Liver (tissue), 9 donors: ENCODE data around the gene ZCCHC14. TPM values are rescaled to one million over a fixed set of nuclear protein-coding genes. Genes with fewer than 3 reads are reported as not detected.
A peak's percentile ranks its signal among the peaks of the same experiment; 100 is the strongest.
"Not testable (repeated sequence)": the region's sequence is repeated elsewhere in the genome, so short reads cannot be mapped to it uniquely, and the experiment has no call there.

Source experiments
- DNase-seq: peaks from one replicate; pipeline ENCODE4 v3.0.0-alpha.2; 2017; ENCODE audit warnings: low spot score
- H3K27ac ChIP-seq, 2 donors: one replicate each; pipeline ENCODE4 v1.7.0; 2013; ENCODE audit warnings: inconsistent platforms in 2 of 2, low read length in 2 of 2, control low read depth in 1 of 2, low read depth in 1 of 2, mild to moderate bottlenecking in 1 of 2
- H3K27me3 ChIP-seq, 4 donors: one replicate each; pipeline versions ENCODE4 v1.6.1 to v1.7.0; 2013; ENCODE audit warnings: low read length in 3 of 4, inconsistent platforms in 1 of 4, mild to moderate bottlenecking in 1 of 4, moderate library complexity in 1 of 4; ENCODE audit not compliant: control insufficient read depth in 4 of 4, insufficient read depth in 4 of 4
- H3K36me3 ChIP-seq, 4 donors: one replicate each; pipeline versions ENCODE4 v1.6.1 to v1.7.0; 2013; ENCODE audit warnings: low read length in 3 of 4, mild to moderate bottlenecking in 3 of 4, low read depth in 1 of 4, moderate library complexity in 1 of 4; ENCODE audit not compliant: control insufficient read depth in 4 of 4, insufficient read depth in 3 of 4
- H3K4me1 ChIP-seq, 4 donors: one replicate each; pipeline versions ENCODE4 v1.6.1 to v1.7.0; 2013; ENCODE audit warnings: low read length in 3 of 4, mild to moderate bottlenecking in 3 of 4, moderate library complexity in 1 of 4; ENCODE audit not compliant: control insufficient read depth in 4 of 4, insufficient read depth in 4 of 4
- H3K4me3 ChIP-seq, 3 donors: one replicate each; pipeline versions ENCODE4 v1.6.1 to v1.7.0; 2013; ENCODE audit warnings: low read length in 3 of 3, control low read depth in 1 of 3, low read depth in 1 of 3, mild to moderate bottlenecking in 1 of 3
- H3K9ac ChIP-seq, 2 donors: one replicate each; pipeline ENCODE4 v1.7.0; 2013; ENCODE audit warnings: low read length in 2 of 2, mild to moderate bottlenecking in 2 of 2, moderate library complexity in 2 of 2, control low read depth in 1 of 2, low read depth in 1 of 2
- H3K9me3 ChIP-seq, 4 donors: one replicate each; pipeline versions ENCODE4 v1.6.1 to v1.7.0; 2013; ENCODE audit warnings: low read length in 3 of 4; ENCODE audit not compliant: control insufficient read depth in 4 of 4
- CTCF ChIP-seq: fragments of 150-350 bp; IDR thresholded peaks from 2 replicates; pipeline ENCODE4 v1.5.1; 2017; ENCODE audit warnings: improper control_type of control experiment, low read depth, low read length; ENCODE audit not compliant: missing input control
- EGR1 ChIP-seq, 2 donors: IDR thresholded peaks; 2 replicates each; pipeline ENCODE4 v1.6.1; 2016 to 2018; ENCODE audit warnings: antibody characterized with exemption in 2 of 2, low read depth in 2 of 2
- FOXA1 ChIP-seq: IDR thresholded peaks from 2 replicates; pipeline ENCODE4 v1.6.1; 2016; ENCODE audit warnings: antibody characterized with exemption
- FOXA2 ChIP-seq: IDR thresholded peaks from 2 replicates; pipeline ENCODE4 v1.6.1; 2016; ENCODE audit warnings: antibody characterized with exemption
- GABPA ChIP-seq, 2 donors: IDR thresholded peaks in 1 of 2; conservative IDR thresholded peaks in 1 of 2; 2 replicates each; pipeline ENCODE4 v1.6.1; 2016; ENCODE audit warnings: antibody characterized with exemption in 2 of 2, mild to moderate bottlenecking in 1 of 2, moderate library complexity in 1 of 2
- HNF4A ChIP-seq, 2 donors: conservative IDR thresholded peaks; 2 replicates each; pipeline ENCODE4 v1.6.1; 2016; ENCODE audit warnings: antibody characterized with exemption in 2 of 2, mild to moderate bottlenecking in 2 of 2
- HNF4G ChIP-seq: IDR thresholded peaks from 2 replicates; pipeline ENCODE4 v1.6.1; 2016; ENCODE audit warnings: antibody characterized with exemption
- JUND ChIP-seq, 2 donors: IDR thresholded peaks; 2 replicates each; pipeline ENCODE4 v1.6.1; 2016; ENCODE audit warnings: antibody characterized with exemption in 2 of 2
- MAX ChIP-seq: IDR thresholded peaks from 2 replicates; pipeline ENCODE4 v1.6.1; 2016; ENCODE audit warnings: antibody characterized with exemption
- NR2F2 ChIP-seq: IDR thresholded peaks from 2 replicates; pipeline ENCODE4 v1.6.1; 2016; ENCODE audit warnings: antibody characterized with exemption
- RAD21 ChIP-seq, 2 donors: IDR thresholded peaks; 2 replicates each; pipeline ENCODE4 v1.6.1; 2016; ENCODE audit warnings: antibody characterized with exemption in 2 of 2, mild to moderate bottlenecking in 2 of 2
- RXRA ChIP-seq, 2 donors: IDR thresholded peaks; 2 replicates each; pipeline ENCODE4 v1.6.1; 2017 to 2018; ENCODE audit warnings: antibody characterized with exemption in 2 of 2, mild to moderate bottlenecking in 1 of 2
- SP1 ChIP-seq: IDR thresholded peaks from 2 replicates; pipeline ENCODE4 v1.6.1; 2018; ENCODE audit warnings: antibody characterized with exemption, mild to moderate bottlenecking
- TAF1 ChIP-seq: conservative IDR thresholded peaks from 2 replicates; pipeline ENCODE4 v1.6.1; 2016; ENCODE audit warnings: antibody characterized with exemption, mild to moderate bottlenecking
- YY1 ChIP-seq: IDR thresholded peaks from 2 replicates; pipeline ENCODE4 v1.6.1; 2016; ENCODE audit warnings: antibody characterized with exemption, mild to moderate bottlenecking
- WGBS: extraction: QIAGEN DNeasy Blood & Tissue Kit; methylation state at CpG from one replicate; pipeline ENCODE4 v1.1.7; 2013; 5-methylcytosine and 5-hydroxymethylcytosine counted together
- polyA plus RNA-seq, 2 donors: library from polyadenylated mRNA; stranded (reverse) in 1 of 2; unstranded in 1 of 2; fragments of 200-250 nt in 1 of 2; fragments of >200 nt in 1 of 2; fragmentation: Nextera tagmentation in 1 of 2; extraction: Ambion mirVana in 1 of 2; gene quantifications; one replicate each; pipeline versions ENCODE4 v1.2.1 to v1.2.3, GENCODE V29; 2013 to 2015
- total RNA-seq, 2 donors: library from RNA; depleted of rRNA; stranded (reverse); fragments of >200 nt; gene quantifications; one replicate each; pipeline ENCODE4 v1.2.3, GENCODE V29; 2014
- TF ChIP-seq, protein P1 (sequence below): IDR thresholded peaks from 2 replicates; pipeline ENCODE4 v1.6.1; 2016; ENCODE audit warnings: antibody characterized with exemption
- TF ChIP-seq, protein P2 (sequence below): IDR thresholded peaks from 2 replicates; pipeline ENCODE4 v1.6.1; 2016; ENCODE audit warnings: antibody characterized with exemption, mild to moderate bottlenecking
- TF ChIP-seq, protein P3 (sequence below): IDR thresholded peaks from 2 replicates; pipeline ENCODE4 v1.6.1; 2016; ENCODE audit warnings: antibody characterized with exemption
- donor health status: healthy.
- donor health status: healthy.
- donor health status: healthy.
- donor health status: healthy.
- donor health status: healthy.

Gene ZCCHC14
- total and polyA plus RNA-seq, 4 donors: 6.3 to 21.7 (median 8.0) TPM

- no peak for TF ChIP-seq FOXA2
- TF ChIP-seq JUND (IDR thresholded peaks at IDR 0.05): no peak
- no peak for TF ChIP-seq NR2F2
- TF ChIP-seq TAF1: no peak
- no peak for TF ChIP-seq FOXA1
- no peak for TF ChIP-seq RAD21 (IDR thresholded peaks at IDR 0.05)
- TF ChIP-seq EGR1 (IDR thresholded peaks at IDR 0.05; ENCODE audit: low read depth in 2 of 2): no peak
- TF ChIP-seq HNF4A (conservative IDR thresholded peaks at IDR 0.05): no peak
- TF ChIP-seq MAX: no peak
- TF ChIP-seq SP1: no peak
- no peak for TF ChIP-seq GABPA (IDR thresholded peaks at IDR 0.05 in 1 of 2, conservative IDR thresholded peaks at IDR 0.05 in 1 of 2)
- TF ChIP-seq CTCF: no peak
- TF ChIP-seq, protein P1, sequence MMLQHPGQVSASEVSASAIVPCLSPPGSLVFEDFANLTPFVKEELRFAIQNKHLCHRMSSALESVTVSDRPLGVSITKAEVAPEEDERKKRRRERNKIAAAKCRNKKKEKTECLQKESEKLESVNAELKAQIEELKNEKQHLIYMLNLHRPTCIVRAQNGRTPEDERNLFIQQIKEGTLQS: no peak
- TF ChIP-seq HNF4G: no peak
- TF ChIP-seq, protein P2, sequence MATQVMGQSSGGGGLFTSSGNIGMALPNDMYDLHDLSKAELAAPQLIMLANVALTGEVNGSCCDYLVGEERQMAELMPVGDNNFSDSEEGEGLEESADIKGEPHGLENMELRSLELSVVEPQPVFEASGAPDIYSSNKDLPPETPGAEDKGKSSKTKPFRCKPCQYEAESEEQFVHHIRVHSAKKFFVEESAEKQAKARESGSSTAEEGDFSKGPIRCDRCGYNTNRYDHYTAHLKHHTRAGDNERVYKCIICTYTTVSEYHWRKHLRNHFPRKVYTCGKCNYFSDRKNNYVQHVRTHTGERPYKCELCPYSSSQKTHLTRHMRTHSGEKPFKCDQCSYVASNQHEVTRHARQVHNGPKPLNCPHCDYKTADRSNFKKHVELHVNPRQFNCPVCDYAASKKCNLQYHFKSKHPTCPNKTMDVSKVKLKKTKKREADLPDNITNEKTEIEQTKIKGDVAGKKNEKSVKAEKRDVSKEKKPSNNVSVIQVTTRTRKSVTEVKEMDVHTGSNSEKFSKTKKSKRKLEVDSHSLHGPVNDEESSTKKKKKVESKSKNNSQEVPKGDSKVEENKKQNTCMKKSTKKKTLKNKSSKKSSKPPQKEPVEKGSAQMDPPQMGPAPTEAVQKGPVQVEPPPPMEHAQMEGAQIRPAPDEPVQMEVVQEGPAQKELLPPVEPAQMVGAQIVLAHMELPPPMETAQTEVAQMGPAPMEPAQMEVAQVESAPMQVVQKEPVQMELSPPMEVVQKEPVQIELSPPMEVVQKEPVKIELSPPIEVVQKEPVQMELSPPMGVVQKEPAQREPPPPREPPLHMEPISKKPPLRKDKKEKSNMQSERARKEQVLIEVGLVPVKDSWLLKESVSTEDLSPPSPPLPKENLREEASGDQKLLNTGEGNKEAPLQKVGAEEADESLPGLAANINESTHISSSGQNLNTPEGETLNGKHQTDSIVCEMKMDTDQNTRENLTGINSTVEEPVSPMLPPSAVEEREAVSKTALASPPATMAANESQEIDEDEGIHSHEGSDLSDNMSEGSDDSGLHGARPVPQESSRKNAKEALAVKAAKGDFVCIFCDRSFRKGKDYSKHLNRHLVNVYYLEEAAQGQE: no peak
- no peak for TF ChIP-seq YY1
- TF ChIP-seq RXRA (IDR thresholded peaks at IDR 0.05): no peak
- TF ChIP-seq, protein P3, sequence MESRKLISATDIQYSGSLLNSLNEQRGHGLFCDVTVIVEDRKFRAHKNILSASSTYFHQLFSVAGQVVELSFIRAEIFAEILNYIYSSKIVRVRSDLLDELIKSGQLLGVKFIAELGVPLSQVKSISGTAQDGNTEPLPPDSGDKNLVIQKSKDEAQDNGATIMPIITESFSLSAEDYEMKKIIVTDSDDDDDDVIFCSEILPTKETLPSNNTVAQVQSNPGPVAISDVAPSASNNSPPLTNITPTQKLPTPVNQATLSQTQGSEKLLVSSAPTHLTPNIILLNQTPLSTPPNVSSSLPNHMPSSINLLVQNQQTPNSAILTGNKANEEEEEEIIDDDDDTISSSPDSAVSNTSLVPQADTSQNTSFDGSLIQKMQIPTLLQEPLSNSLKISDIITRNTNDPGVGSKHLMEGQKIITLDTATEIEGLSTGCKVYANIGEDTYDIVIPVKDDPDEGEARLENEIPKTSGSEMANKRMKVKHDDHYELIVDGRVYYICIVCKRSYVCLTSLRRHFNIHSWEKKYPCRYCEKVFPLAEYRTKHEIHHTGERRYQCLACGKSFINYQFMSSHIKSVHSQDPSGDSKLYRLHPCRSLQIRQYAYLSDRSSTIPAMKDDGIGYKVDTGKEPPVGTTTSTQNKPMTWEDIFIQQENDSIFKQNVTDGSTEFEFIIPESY: no peak
- H3K27me3 ChIP-seq: no peaks in the 10 kb centered on the region
- no peaks in the 10 kb centered on the region for H3K9me3 ChIP-seq
- WGBS: 48% methylated on average over 17 of the region's 17 CpGs
- DNase-seq: no peak
- H3K27ac ChIP-seq: peak overlapping the region; percentile 47 to 51
- no peak overlapping the region for H3K9ac ChIP-seq
- peaks cover 0 to 7% (median 6%) of the 10 kb centered on the region in 4 donors for H3K4me1 ChIP-seq
- H3K36me3 ChIP-seq: peaks cover 7 to 24% (median 23%) of the 10 kb centered on the region in 4 donors
- no peak overlapping the region for H3K4me3 ChIP-seq
Observed at GRCh38 chr16:87363771-87364455, 128.9 kb downstream of the ZCCHC14 start.

DNA sequence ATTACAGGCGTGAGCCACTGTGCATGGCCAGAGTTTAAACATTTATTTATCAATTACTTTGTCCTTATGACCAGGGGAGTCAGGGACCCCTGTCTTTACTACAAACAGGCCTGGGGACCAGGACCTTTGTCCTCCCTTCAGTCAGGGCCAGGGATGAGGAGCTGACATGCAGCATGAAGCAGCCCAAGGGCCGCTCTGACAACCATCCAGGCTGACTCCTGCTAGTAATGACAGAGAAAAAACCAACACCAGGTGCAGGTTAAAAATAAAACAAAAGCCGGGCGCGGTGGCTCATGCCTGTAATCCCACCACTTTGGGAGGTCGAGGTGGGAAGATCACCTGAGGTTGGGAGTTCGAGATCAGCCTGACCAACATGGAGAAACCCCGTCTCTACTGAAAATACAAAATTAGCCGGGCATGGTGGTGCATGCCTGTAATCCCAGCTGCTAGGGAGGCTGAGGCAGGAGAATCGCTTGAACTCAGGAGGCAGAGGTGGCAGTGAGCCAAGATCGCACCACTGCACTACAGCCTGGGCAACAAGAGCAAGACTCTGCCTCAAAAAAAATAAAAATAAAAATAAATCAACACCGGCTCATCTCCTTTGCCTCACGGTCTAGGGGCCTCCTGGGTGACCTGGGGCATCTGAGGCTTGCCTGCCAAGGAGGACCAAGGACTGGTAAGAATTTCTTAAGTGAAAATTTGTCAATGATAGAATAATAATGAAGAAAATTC lies 129.8 kb downstream of the ZCCHC14 start:
- not testable (repeated sequence) for H3K9ac ChIP-seq, H3K9me3 ChIP-seq, DNase-seq, H3K4me1 ChIP-seq, H3K27ac ChIP-seq, H3K4me3 ChIP-seq, H3K27me3 ChIP-seq
- peaks cover 7 to 33% (median 32%) of the 10 kb centered on the region in 4 donors for H3K36me3 ChIP-seq
- 96% methylated on average over 13 of the region's 13 CpGs for WGBS
